Ascending aorta (tissue), 2 donors: ENCODE data around the gene ZNF530. TPM values are rescaled to one million over a fixed set of nuclear protein-coding genes. Genes with fewer than 3 reads are reported as not detected.

Experiments used
- DNase-seq, 2 donors: peaks; one replicate each; pipeline ENCODE4 v3.0.0-alpha.2; 2019; ENCODE audit warnings: low spot score in 2 of 2
- H3K27ac ChIP-seq, 2 donors: fragments of 200-600 bp; sonication (generic); one replicate each; pipeline ENCODE4 v1.5.1; 2016 to 2017; ENCODE audit warnings: mild to moderate bottlenecking in 1 of 2
- H3K27me3 ChIP-seq: fragments of 200-600 bp; sonication (generic); one replicate; pipeline ENCODE4 v1.5.1; 2017
- H3K36me3 ChIP-seq, 2 donors: fragments of 200-600 bp; sonication (generic); one replicate each; pipeline ENCODE4 v1.5.1; 2016
- H3K4me1 ChIP-seq, 2 donors: fragments of 200-600 bp; sonication (generic); one replicate each; pipeline ENCODE4 v1.5.1; 2016 to 2017; ENCODE audit warnings: mild to moderate bottlenecking in 1 of 2
- H3K4me3 ChIP-seq, 2 donors: fragments of 200-600 bp; sonication (generic); one replicate each; pipeline ENCODE4 v1.5.1; 2016 to 2017; ENCODE audit warnings: mild to moderate bottlenecking in 1 of 2
- H3K9me3 ChIP-seq, 2 donors: fragments of 200-600 bp; sonication (generic); one replicate each; pipeline ENCODE4 v1.5.1; 2016
- intact Hi-C: fragments of 100-400 bp; cut with DNase I; formaldehyde crosslinking; loops from one replicate; pipeline ENCODE4 v1.15.1; 2023
- total RNA-seq: library from RNA; depleted of rRNA; stranded (reverse); fragments of >200 nt; gene quantifications from one replicate; pipeline ENCODE4 v1.1.0, GENCODE V29; 2016
- TF ChIP-seq, protein P1 (sequence below), 3 experiments: fragments of 200-600 bp in 2 of 3; fragments of 450-650 bp in 1 of 3; sonication (generic) in 2 of 3; IDR thresholded peaks; one replicate each; pipeline ENCODE4 v1.5.1; 2016 to 2019; ENCODE audit warnings: antibody characterized with exemption in 3 of 3, mild to moderate bottlenecking in 1 of 3, moderate library complexity in 1 of 3

Gene ZNF530
- total RNA-seq, 1 donor from 2014 or later = 2.6 TPM

DNA sequence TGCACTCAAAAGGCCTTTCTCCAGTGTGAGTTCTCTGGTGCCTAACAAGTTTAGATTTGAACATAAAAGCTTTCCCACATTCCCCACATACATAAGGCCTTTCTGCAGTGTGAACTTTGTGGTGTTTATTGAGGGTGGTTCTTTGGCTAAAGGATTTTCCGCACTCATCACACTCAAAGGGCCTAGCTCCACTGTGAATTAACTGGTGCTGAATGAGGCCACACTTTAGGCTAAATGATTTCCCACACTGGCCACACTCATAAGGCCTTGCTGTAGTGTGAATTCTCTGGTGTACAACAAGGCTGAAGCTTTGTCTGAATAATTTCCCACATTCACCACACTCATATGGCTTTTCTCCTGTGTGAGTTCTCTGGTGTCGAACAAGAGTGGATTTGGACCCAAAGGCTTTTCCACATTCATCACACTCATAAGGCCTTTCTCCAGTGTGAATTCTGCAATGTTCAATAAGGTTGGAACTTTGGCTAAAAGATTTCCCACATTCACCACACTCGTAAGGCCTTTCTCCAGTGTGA lies 27.2 kb upstream of the ZNF530 start:
- H3K27ac ChIP-seq = no peak overlapping the region
- TF ChIP-seq, protein P1, sequence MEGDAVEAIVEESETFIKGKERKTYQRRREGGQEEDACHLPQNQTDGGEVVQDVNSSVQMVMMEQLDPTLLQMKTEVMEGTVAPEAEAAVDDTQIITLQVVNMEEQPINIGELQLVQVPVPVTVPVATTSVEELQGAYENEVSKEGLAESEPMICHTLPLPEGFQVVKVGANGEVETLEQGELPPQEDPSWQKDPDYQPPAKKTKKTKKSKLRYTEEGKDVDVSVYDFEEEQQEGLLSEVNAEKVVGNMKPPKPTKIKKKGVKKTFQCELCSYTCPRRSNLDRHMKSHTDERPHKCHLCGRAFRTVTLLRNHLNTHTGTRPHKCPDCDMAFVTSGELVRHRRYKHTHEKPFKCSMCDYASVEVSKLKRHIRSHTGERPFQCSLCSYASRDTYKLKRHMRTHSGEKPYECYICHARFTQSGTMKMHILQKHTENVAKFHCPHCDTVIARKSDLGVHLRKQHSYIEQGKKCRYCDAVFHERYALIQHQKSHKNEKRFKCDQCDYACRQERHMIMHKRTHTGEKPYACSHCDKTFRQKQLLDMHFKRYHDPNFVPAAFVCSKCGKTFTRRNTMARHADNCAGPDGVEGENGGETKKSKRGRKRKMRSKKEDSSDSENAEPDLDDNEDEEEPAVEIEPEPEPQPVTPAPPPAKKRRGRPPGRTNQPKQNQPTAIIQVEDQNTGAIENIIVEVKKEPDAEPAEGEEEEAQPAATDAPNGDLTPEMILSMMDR (IDR thresholded peaks at IDR 0.05) = no peak
- H3K4me1 ChIP-seq = no peaks in the 10 kb centered on the region
- peaks cover 49 to 59% of the 10 kb centered on the region in 2 donors for H3K36me3 ChIP-seq
- no peaks in the 10 kb centered on the region for H3K27me3 ChIP-seq
- H3K9me3 ChIP-seq = peaks cover 91 to 99% of the 10 kb centered on the region in 2 donors
- no peak for DNase-seq
- intact Hi-C loops = loop anchor here (10.0 kb wide), 1 partner anchor 352 kb away; no protein-coding TSS in a partner anchor
- H3K4me3 ChIP-seq = no peak overlapping the region

DNA sequence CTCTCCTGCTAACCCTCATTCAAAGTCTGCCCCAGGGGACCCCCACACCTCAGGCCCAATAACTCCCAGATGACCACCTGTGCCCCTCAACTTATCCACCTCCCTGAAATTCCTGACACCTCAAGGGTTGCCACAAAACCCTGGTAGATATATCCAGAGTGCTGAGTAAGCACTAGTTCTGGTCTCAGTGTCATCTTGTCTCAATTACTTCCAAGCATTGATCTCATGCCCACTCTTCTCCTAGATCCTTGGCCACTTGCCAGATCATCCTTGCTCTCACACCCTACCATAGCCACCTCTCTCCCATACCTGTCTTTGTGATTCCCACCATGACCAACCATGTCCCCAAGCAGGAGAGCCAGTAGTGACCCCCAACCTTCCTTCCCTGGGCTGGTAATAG lies 23.0 kb upstream of the ZNF530 start:
- Histone ChIP-seq H3K27ac (no peak overlapping the region), H3K36me3 (peaks cover 49 to 54% of the 10 kb centered on the region in 2 donors), H3K9me3 (peaks cover 53 to 62% of the 10 kb centered on the region in 2 donors), H3K27me3 (no peaks in the 10 kb centered on the region), H3K4me1 (peaks cover 0 to 10% of the 10 kb centered on the region in 2 donors), H3K4me3 (no peak overlapping the region)
- TF ChIP-seq, protein P1 (IDR thresholded peaks at IDR 0.05) = no peak
- intact Hi-C loops = loop anchor here (5.0 to 10.0 kb wide), 3 partner anchors 49 to 426 kb away; partner anchors contain the start of genes ZNF549 and ZNF606
- no peak for DNase-seq

DNA sequence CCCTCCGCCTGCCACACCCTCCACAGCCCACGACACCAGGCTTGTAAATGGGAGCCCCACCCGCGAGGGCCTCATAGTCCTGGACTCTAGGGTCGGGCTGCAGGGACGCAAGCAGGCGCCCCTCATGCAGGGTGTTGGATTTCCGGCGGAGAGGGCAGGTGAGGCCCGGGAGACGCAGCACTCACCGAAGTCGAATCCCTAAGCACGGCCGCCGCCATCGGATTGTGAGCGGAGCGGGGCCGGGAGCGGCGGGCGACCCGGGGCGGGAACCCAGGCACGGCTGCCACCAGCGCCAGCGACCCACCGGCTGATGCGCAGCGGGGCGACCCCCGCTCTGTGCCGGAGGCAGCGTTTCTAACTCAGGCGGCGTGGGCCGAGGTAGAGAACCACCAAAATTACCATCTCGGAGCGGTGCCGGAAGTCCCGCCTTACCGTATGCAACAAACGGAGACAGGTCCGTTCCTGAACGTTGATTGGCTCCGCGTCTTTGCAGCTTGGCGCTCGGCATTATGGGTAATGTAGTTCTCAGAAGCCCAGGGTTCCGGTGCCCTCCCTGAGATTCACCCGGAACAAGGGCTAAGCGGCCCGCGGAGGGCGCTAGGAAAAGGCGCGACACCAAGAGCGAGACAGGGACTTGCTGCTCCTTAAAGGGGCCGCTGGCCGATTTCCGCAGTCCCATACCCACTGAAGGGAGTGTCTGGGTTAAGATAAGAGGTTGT lies 21.0 kb upstream of the ZNF530 start, which contains the start of gene ZNF416:
Gene ZNF416, minus strand, starts transcription at position 425 of the 719 bp plus-strand sequence. Its CDS starts 207 bp downstream, at position 218.
- peaks cover 34 to 42% of the 10 kb centered on the region in 2 donors for H3K9me3 ChIP-seq
- DNase-seq = peak; percentile 92 to 99
- intact Hi-C loops = loop anchor here (1.0 to 10.0 kb wide), 8 partner anchors 19 to 424 kb away; partner anchors contain the start of genes ZNF419, ZNF530, ZNF548 and ZNF549
- TF ChIP-seq, protein P1 (IDR thresholded peaks at IDR 0.05) = peak in 1 of 3 experiments; percentile 14
- peaks cover 0 to 14% of the 10 kb centered on the region in 2 donors for H3K4me1 ChIP-seq
- H3K36me3 ChIP-seq = peaks cover 34 to 35% of the 10 kb centered on the region in 2 donors
- H3K4me3 ChIP-seq = peak within 1 kb of the TSS; percentile 87 to 91
- no peaks in the 10 kb centered on the region for H3K27me3 ChIP-seq
- H3K27ac ChIP-seq = peak within 1 kb of the TSS; percentile 39 to 62

DNA sequence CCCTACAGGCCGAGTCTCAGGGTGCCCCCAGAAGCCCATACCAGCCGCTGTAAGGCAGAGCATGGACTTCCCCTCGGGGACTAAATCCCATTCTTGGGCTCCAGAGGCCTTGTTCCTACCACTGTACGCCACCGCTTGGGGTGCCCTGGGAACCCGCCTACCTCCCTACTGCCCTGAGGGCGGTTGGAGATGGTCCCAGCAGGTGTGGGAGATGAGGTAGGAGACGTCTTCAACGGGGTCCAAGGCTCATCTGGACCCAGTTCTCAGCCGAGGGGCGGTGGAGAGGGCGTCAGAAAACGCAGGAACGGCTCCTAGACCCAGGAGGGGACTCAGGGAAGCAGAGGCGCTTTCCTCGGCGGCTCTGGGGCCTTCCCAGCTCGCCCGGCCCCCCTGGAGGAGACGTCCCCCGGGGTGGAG lies 16.6 kb upstream of the ZNF530 start:
- peak overlapping the region; percentile 61 to 68 for H3K4me3 ChIP-seq
- TF ChIP-seq, protein P1 (IDR thresholded peaks at IDR 0.05) = no peak
- H3K27me3 ChIP-seq = no peaks in the 10 kb centered on the region
- no peak overlapping the region for H3K27ac ChIP-seq
- intact Hi-C loops = loop anchor here (5.0 to 10.0 kb wide), 3 partner anchors 99 to 1268 kb away; partner anchors contain the start of genes ZNF329, ZNF551 and ZSCAN5A
- peaks cover 15 to 39% of the 10 kb centered on the region in 2 donors for H3K9me3 ChIP-seq
- DNase-seq = no peak
- peaks cover 0 to 11% of the 10 kb centered on the region in 2 donors for H3K4me1 ChIP-seq
- H3K36me3 ChIP-seq = peaks cover 9 to 11% of the 10 kb centered on the region in 2 donors

DNA sequence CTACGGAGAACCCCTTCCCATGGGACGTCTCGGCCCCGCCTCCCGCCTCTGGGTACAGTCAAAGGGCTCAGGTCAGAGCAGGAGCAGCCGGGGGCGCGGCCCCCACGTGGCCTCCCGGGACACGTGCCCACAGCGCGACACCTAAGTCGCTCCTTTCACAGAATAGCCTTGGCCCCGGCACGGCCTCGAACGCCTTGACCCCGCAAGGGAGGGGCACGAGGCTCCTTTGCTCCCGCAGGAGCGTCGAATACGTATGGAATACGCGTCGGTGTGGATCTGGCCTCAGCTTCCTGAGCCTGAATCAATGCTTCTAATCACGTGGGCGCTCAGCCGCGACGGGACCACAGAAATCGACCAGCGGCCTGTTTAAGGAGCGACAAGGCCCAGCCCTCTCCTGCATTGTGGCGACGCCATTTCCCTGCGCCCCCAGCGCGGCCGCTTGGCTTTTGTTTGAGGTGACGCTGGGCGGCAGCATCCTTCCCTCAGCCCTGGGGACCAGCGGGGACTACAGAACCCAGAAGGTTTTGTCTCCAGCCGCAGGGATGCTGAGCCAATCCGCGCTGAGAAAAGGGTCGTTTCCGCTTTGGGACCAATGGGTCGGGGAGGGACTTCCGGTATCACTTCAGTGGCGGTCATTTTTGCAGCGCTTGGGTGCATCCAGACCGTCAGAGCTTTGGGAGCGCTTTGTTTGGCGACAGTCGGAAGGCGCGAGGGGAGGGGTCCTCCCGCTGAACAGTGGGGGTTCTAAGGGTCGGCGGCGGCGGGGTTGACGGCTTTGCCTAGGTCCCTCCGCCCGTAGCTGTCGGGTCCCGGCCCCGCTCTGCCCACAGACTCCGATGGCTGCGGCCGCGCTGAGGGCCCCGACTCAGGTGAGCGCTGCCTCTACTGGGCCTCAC lies 15.9 kb upstream of the ZNF530 start, which contains the start of gene ZIK1:
Gene ZIK1, plus strand, starts transcription at position 625 of the 896 bp plus-strand sequence. Its CDS starts 212 bp downstream, at position 837.
- Histone ChIP-seq H3K36me3 (peaks cover 16% of the 10 kb centered on the region in 2 donors), H3K27me3 (no peaks in the 10 kb centered on the region), H3K27ac (peak within 1 kb of the TSS in 1 of 2 donors; percentile 15), H3K4me1 (peaks cover 0 to 8% of the 10 kb centered on the region in 2 donors), H3K4me3 (peak within 1 kb of the TSS; percentile 61 to 68), H3K9me3 (peaks cover 17 to 45% of the 10 kb centered on the region in 2 donors)
- peak; percentile 39 to 94 for DNase-seq
- intact Hi-C loops = loop anchor here (5.0 to 10.0 kb wide), 3 partner anchors 99 to 1269 kb away; partner anchors contain the start of genes ZNF329, ZNF551 and ZSCAN5A
- TF ChIP-seq, protein P1 (IDR thresholded peaks at IDR 0.05) = no peak
